ENCODE data around the gene ZC3H7B.

DNA sequence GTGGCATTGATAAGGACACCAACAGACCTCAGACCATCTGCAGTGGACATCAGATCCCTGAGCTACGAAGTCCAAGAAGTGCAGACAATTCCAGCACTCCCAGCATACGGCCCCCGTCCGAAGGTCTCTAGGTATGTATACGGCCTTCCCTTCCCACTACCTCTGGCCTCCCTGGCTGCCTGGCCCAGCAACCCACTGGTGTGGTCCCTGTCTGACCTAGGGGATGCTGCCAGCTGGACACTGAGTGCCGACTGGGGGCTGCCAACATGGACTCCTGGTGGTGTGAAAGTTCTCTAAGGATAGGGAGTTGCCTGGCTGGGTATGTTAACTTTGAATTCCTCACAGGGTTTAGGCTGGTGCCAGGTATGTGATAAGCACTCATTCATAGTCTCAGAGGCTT is 62.9 kb downstream of the ZC3H7B start:
- TF ChIP-seq EZH2 (IDR thresholded peaks at IDR 0.05; ENCODE audit: low read depth), result no peak
- TF ChIP-seq, protein P1, sequence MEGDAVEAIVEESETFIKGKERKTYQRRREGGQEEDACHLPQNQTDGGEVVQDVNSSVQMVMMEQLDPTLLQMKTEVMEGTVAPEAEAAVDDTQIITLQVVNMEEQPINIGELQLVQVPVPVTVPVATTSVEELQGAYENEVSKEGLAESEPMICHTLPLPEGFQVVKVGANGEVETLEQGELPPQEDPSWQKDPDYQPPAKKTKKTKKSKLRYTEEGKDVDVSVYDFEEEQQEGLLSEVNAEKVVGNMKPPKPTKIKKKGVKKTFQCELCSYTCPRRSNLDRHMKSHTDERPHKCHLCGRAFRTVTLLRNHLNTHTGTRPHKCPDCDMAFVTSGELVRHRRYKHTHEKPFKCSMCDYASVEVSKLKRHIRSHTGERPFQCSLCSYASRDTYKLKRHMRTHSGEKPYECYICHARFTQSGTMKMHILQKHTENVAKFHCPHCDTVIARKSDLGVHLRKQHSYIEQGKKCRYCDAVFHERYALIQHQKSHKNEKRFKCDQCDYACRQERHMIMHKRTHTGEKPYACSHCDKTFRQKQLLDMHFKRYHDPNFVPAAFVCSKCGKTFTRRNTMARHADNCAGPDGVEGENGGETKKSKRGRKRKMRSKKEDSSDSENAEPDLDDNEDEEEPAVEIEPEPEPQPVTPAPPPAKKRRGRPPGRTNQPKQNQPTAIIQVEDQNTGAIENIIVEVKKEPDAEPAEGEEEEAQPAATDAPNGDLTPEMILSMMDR (conservative IDR thresholded peaks at IDR 0.05), result no peak

Measured in PC-9 (cell line).